Activated T-helper 2 cell treated with anti-CD3 and anti-CD28 coated beads, Interferon-gamma antibody, Interleukin-2, Interleukin-4, amounts not matched to agents 10 μg/mL and 5 μg/mL and 100 μg/mL, durations not matched to agents 14 hours and 24 hours and 36 hours (primary cell): ENCODE measurements around the gene FAM3A. TPM values are rescaled to one million over a fixed set of nuclear protein-coding genes. Genes with fewer than 3 reads are reported as not detected.
"Not testable (repeated sequence)": the region's sequence is repeated elsewhere in the genome, so short reads cannot be mapped to it uniquely, and the experiment has no call there.

Experiments used
- DNase-seq: peaks from one replicate; pipeline ENCODE4 v3.0.0; 2021; ENCODE audit warnings: low spot score
- H3K27ac Mint-ChIP-seq: one replicate; pipeline ENCODE4 v1.8.0; 2021; ENCODE audit warnings: mixed read lengths
- H3K27me3 Mint-ChIP-seq: one replicate; pipeline ENCODE4 v1.8.0; 2021; ENCODE audit warnings: low read depth, mixed read lengths
- H3K36me3 Mint-ChIP-seq: one replicate; pipeline ENCODE4 v1.8.0; 2021; ENCODE audit warnings: low read depth, mixed read lengths
- H3K4me1 Mint-ChIP-seq: one replicate; pipeline ENCODE4 v1.8.0; 2021; ENCODE audit warnings: low read depth, mixed read lengths
- H3K4me3 Mint-ChIP-seq: one replicate; pipeline ENCODE4 v1.8.0; 2021; ENCODE audit warnings: low read depth, mild to moderate bottlenecking, moderate library complexity, mixed read lengths
- H3K9me3 Mint-ChIP-seq: one replicate; pipeline ENCODE4 v1.8.0; 2021; ENCODE audit warnings: mixed read lengths
- intact Hi-C: fragments of 100-400 bp; cut with micrococcal nuclease; formaldehyde crosslinking; loops from one replicate; pipeline ENCODE4 v1.15.1; 2023
- total RNA-seq: library from RNA; stranded (reverse); gene quantifications from 2 replicates; pipeline ENCODE4 v1.2.3, GENCODE V29; 2022

Gene FAM3A
- total RNA-seq, result 39.2 and 39.8 TPM in 2 replicates

GRCh38 chrX:154515966-154516655 is at the start of gene FAM3A:
TSS of gene FAM3A (minus strand) at chrX:154516232. CDS start at chrX:154515772, 460 bp downstream.
- no peaks in the 10 kb centered on the region for H3K9me3 Mint-ChIP-seq
- no peaks in the 10 kb centered on the region for H3K27me3 Mint-ChIP-seq

DNA sequence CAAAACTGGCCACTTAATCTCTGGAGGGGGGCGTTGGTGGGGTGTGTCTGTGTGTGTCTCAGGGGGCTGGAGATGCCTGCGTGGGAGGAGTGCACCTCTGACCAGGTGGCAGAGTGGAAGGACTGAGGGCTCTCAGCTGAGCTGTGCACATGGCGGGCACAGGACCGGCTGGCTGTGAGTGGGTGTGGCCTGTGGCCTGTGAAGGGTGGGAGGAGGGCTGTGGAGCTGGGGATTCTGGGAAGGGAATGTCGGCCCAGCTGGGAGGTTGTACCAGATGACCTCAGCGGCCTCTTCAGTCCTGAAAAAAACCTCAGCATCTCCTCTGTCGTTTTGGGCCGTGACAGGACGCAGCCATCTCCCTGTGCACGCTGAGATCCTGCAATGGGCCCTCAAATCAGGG is 46.3 kb upstream of the FAM3A start:
- DNase-seq, H3K27me3 Mint-ChIP-seq, H3K36me3 Mint-ChIP-seq, intact Hi-C loops, H3K27ac Mint-ChIP-seq, H3K4me3 Mint-ChIP-seq, H3K4me1 Mint-ChIP-seq, H3K9me3 Mint-ChIP-seq: not testable (repeated sequence)

More at GRCh38 chrX:154515966-154516655, at the start of gene FAM3A:
- Mint-ChIP-seq H3K36me3 (peaks cover 8% of the 10 kb centered on the region), H3K27ac (peak within 1 kb of the TSS; percentile 86), H3K4me1 (peaks cover 14% of the 10 kb centered on the region), H3K4me3 (peak within 1 kb of the TSS; percentile 85)
- intact Hi-C loops, result loop anchor here (1.0 to 5.0 kb wide), 2 partner anchors 25 to 39 kb away; partner anchors contain the start of gene LAGE3
- peak; percentile 84 for DNase-seq

GRCh38 chrX:154560326-154560725 is 44.3 kb upstream of the FAM3A start:
- H3K4me1 Mint-ChIP-seq, H3K9me3 Mint-ChIP-seq, DNase-seq, intact Hi-C loops, H3K36me3 Mint-ChIP-seq, H3K27ac Mint-ChIP-seq, H3K4me3 Mint-ChIP-seq, H3K27me3 Mint-ChIP-seq: not testable (repeated sequence)

- not testable (repeated sequence) for H3K27me3 Mint-ChIP-seq
Measured at GRCh38 chrX:154558896-154559295, 42.9 kb upstream of the FAM3A start.

DNA sequence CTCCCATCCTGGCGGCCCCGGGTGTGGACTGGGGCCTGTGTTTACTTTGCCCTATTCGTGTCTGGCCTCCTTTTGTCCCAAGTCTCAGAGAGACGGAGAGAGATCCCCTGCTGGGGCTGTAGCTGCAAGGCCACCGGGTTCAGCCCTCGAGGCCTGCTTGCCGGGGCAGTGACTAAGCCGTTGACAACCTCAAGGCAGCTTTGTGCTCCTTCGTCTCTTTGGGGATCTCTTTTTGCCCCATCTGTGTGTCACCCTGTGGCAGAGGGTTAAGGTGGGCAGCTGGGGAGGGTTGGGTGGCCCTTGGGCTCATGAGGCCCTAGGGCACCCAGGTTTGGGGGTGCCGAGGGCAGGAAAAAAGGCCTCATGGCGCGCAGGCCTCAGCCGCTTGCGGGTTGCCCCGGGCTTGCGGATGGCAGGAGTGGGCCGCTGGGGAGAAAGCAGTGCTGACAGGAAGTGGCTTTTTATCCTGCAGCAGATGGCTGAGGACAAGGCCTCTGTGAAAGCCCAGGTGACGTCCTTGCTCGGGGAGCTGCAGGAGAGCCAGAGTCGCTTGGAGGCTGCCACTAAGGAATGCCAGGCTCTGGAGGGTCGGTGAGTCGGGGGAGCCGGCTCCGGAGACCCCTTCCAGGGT is 42.1 kb upstream of the FAM3A start:
- DNase-seq, H3K9me3 Mint-ChIP-seq, H3K4me3 Mint-ChIP-seq, H3K27ac Mint-ChIP-seq, intact Hi-C loops, H3K27me3 Mint-ChIP-seq, H3K4me1 Mint-ChIP-seq: not testable (repeated sequence)
- peaks cover 10% of the 10 kb centered on the region for H3K36me3 Mint-ChIP-seq

More at GRCh38 chrX:154558896-154559295, 42.9 kb upstream of the FAM3A start:
- H3K36me3 Mint-ChIP-seq, H3K4me3 Mint-ChIP-seq, H3K9me3 Mint-ChIP-seq, intact Hi-C loops, H3K4me1 Mint-ChIP-seq, DNase-seq, H3K27ac Mint-ChIP-seq: not testable (repeated sequence)

- H3K27ac Mint-ChIP-seq, intact Hi-C loops, DNase-seq, H3K9me3 Mint-ChIP-seq, H3K27me3 Mint-ChIP-seq, H3K4me3 Mint-ChIP-seq: not testable (repeated sequence)
- peaks cover 17% of the 10 kb centered on the region for H3K4me1 Mint-ChIP-seq
- peaks cover 41% of the 10 kb centered on the region for H3K36me3 Mint-ChIP-seq
Measured at GRCh38 chrX:154552112-154552806, 36.2 kb upstream of the FAM3A start.

DNA sequence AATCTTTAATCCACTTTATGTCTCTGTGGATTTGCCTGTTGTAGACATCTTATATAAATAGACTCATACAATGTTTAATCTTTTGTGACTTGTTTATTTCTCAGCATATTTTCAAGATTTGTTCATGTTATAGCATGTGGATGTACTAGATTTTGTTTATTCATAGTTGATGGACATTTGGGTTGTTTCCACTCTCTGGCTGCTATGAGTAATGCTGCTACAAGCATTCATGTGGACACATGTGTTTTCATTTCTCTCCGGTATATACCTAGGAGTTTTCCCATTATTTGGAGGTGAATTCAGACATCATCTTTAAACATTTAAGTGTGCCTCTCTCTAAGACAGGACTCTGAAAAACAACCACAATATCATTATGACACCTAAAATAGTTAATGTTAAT is 33.7 kb upstream of the FAM3A start:
- peak overlapping the region; percentile 42 for H3K4me3 Mint-ChIP-seq

GRCh38 chrX:154548028-154548316 is 31.9 kb upstream of the FAM3A start:
- Mint-ChIP-seq H3K4me1 (peaks cover 20% of the 10 kb centered on the region), H3K4me3 (peak overlapping the region; percentile 94), H3K36me3 (peaks cover 42% of the 10 kb centered on the region), H3K27ac (peak overlapping the region; percentile 95), H3K9me3 (no peaks in the 10 kb centered on the region), H3K27me3 (no peaks in the 10 kb centered on the region)
- intact Hi-C loops, result no loop called here
- no peak for DNase-seq

More for the DNA sequence above, 33.7 kb upstream of the FAM3A start:
- intact Hi-C loops, result no loop called here
- Mint-ChIP-seq H3K27ac (no peak overlapping the region), H3K9me3 (no peaks in the 10 kb centered on the region), H3K4me1 (peaks cover 21% of the 10 kb centered on the region), H3K27me3 (no peaks in the 10 kb centered on the region), H3K36me3 (peaks cover 46% of the 10 kb centered on the region)
- DNase-seq, result no peak

GRCh38 chrX:154547245-154548027 is 31.4 kb upstream of the FAM3A start, which contains the start of gene IKBKG:
TSS of gene IKBKG (plus strand) at chrX:154547620. CDS start at chrX:154552003, 4,383 bp downstream.
- intact Hi-C loops, result no loop called here
- H3K4me1 Mint-ChIP-seq, result peaks cover 24% of the 10 kb centered on the region
- peak within 1 kb of the TSS; percentile 95 for H3K27ac Mint-ChIP-seq
- peak; percentile 86 for DNase-seq
- peaks cover 44% of the 10 kb centered on the region for H3K36me3 Mint-ChIP-seq
- no peaks in the 10 kb centered on the region for H3K27me3 Mint-ChIP-seq
- H3K9me3 Mint-ChIP-seq, result no peaks in the 10 kb centered on the region
- peak within 1 kb of the TSS; percentile 94 for H3K4me3 Mint-ChIP-seq

DNA sequence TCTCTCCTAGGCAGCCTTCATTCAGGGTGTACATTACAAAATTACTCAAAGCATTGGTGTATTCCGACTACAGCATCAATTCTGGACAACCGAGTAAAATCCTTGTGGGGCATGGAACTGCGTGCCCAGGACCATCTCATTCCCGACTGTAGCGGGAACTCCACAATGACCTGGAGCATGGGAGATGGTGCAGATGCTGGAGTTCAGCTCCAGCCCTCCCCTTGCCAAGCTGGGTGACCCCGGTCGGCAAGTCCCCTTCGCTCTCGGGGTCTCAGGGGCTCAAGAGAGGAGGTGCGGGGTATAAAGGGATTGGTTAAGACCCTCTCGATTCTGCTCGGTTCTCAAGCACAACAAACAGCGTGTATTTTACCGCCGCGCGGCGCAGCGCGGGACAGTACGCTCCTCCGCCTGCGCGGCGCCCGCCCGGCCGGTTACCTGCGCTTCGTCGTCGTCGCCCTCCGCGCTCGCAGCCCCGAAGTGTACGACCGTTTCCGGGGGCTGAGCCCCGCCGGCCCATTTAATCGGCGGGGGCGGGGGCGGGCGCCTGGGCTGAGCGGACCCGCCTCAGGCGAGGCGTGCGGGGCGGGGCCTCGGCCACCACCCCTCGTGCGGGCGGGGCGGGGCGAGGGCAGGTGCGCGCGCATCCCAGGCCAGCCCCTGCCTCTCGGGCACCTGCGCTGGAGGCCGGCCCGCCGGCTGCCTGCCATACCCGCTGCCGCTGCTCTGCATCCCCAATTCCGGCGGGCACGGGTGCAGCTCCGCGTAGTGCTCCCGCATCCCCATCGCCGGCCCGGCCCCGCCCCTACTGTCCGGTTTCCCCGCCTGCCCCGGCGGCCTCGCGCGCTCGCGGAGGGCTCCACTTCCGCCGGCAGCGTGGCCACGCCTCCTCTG is 30.6 kb upstream of the FAM3A start, which contains the start of gene G6PD:
G6PD (minus strand) TSS at position 493 of the 891 bp plus-strand sequence. CDS start 691 bp downstream, outside the sequence.
- peak within 1 kb of the TSS; percentile 95 for H3K27ac Mint-ChIP-seq
- intact Hi-C loops, result no loop called here
- H3K4me3 Mint-ChIP-seq, result peak within 1 kb of the TSS; percentile 94
- peaks cover 29% of the 10 kb centered on the region for H3K4me1 Mint-ChIP-seq
- H3K9me3 Mint-ChIP-seq, result no peaks in the 10 kb centered on the region
- H3K36me3 Mint-ChIP-seq, result peaks cover 38% of the 10 kb centered on the region
- peak; percentile 74 for DNase-seq
- H3K27me3 Mint-ChIP-seq, result no peaks in the 10 kb centered on the region

DNA sequence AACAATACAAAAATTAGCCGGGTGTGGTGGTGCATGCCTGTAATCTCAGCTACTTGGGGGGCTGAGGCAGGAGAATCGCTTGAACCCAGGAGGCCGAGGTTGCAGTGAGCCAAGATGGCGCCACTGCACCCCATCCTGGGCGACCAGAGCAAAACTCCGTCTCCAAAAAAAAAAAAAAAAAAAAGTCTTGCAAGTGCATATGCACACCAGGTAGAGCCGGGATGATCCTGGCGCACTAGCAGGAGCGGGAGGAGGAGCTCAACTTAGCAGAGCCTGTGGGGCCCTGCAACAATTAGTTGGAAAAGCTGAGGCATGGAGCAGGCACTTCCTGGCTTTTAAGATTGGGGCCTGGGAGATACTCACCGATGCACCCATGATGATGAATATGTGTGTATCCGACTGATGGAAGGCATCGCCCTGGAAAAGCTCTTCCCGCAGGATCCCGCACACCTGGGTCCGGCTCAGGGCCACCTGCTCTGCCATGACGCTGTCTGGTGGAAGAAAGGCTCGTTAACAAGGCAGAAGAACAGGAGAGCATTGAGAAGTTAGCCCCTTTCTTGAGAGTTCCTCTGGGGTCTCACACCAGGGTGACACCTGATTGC is 29.7 kb upstream of the FAM3A start:
- Mint-ChIP-seq H3K4me1 (peaks cover 27% of the 10 kb centered on the region), H3K27me3 (no peaks in the 10 kb centered on the region), H3K36me3 (peaks cover 34% of the 10 kb centered on the region), H3K27ac (peak overlapping the region; percentile 12), H3K4me3 (peak overlapping the region; percentile 73), H3K9me3 (no peaks in the 10 kb centered on the region)
- intact Hi-C loops, result no loop called here
- DNase-seq, result no peak
